Caco-2 (cell line): ENCODE results near the gene RXRA. TPM values are rescaled to one million over a fixed set of nuclear protein-coding genes. Genes with fewer than 3 reads are reported as not detected.

Source experiments
- BruUV-seq: library from RNA; stranded (reverse); fragments of 400-500 nt; replicated peaks from 2 replicates; lab custom pipeline; 2021; lab: Mats Ljungman, UMichigan
- CTCF ChIA-PET: fragments of 300-600 bp; sonication (Branson Sonifier 250); formaldehyde crosslinking; loops from one replicate; lab custom pipeline; 2022; ENCODE audit warnings: antibody characterized with exemption; lab: Charles Lee
- POLR2A ChIA-PET: fragments of 300-600 bp; sonication (Branson Sonifier 250); formaldehyde crosslinking; loops from one replicate; lab custom pipeline; 2022; ENCODE audit warnings: antibody characterized with exemption; lab: Charles Lee
- DNase-seq, 2 experiments: peaks; one replicate each; pipeline versions ENCODE4 v3.0.0 to v3.0.0-alpha.2; 2020 to 2022
- H3K27me3 ChIP-seq: replicated peaks from 2 replicates; pipeline ENCODE4 v1.6.0; 2011; ENCODE audit warnings: low read length; ENCODE audit not compliant: control insufficient read depth, insufficient read depth
- H3K36me3 ChIP-seq: 2 replicates; pipeline ENCODE4 v1.5.1; 2011; ENCODE audit warnings: low read length; ENCODE audit not compliant: control insufficient read depth, insufficient read depth
- H3K4me1 ChIP-seq: fragments of 250-450 bp; sonication (Bioruptor Pico); 2 replicates; pipeline ENCODE4 v1.5.1; 2020; ENCODE audit warnings: mild to moderate bottlenecking
- H3K4me3 ChIP-seq: 2 replicates; pipeline ENCODE4 v1.5.1; 2011; ENCODE audit warnings: low read depth, mild to moderate bottlenecking, control low read depth, low read length
- H3K9me3 ChIP-seq: fragments of 250-450 bp; sonication (Bioruptor Pico); 2 replicates; pipeline ENCODE4 v1.5.1; 2020; ENCODE audit warnings: mild to moderate bottlenecking, moderate library complexity
- H3K27ac Mint-ChIP-seq: one replicate; pipeline ENCODE4 v1.8.0; 2022; ENCODE audit warnings: mixed read lengths; ENCODE audit not compliant: unreplicated experiment
- H3K27me3 Mint-ChIP-seq: one replicate; pipeline ENCODE4 v1.8.0; 2022; ENCODE audit warnings: mixed read lengths; ENCODE audit not compliant: insufficient read depth, unreplicated experiment
- H3K36me3 Mint-ChIP-seq: one replicate; pipeline ENCODE4 v1.8.0; 2022; ENCODE audit warnings: mild to moderate bottlenecking, mixed read lengths; ENCODE audit not compliant: insufficient read depth, unreplicated experiment
- H3K4me1 Mint-ChIP-seq: one replicate; pipeline ENCODE4 v1.8.0; 2022; ENCODE audit warnings: low read depth, mixed read lengths; ENCODE audit not compliant: unreplicated experiment
- H3K4me3 Mint-ChIP-seq: one replicate; pipeline ENCODE4 v1.8.0; 2022; ENCODE audit warnings: mild to moderate bottlenecking, moderate library complexity, mixed read lengths; ENCODE audit not compliant: unreplicated experiment
- H3K9me3 Mint-ChIP-seq: one replicate; pipeline ENCODE4 v1.8.0; 2022; ENCODE audit warnings: mixed read lengths; ENCODE audit not compliant: unreplicated experiment
- intact Hi-C: fragments of 100-400 bp; cut with micrococcal nuclease; formaldehyde crosslinking; loops from one replicate; pipeline ENCODE4 v1.10.0; 2022; ENCODE audit not compliant: unreplicated experiment
- total RNA-seq: library from RNA; stranded (reverse); gene quantifications from 2 replicates; pipeline ENCODE4 v1.2.3, GENCODE V29; 2022
- TF ChIP-seq, protein P1 (sequence below), 2 experiments: fragments of 200-600 bp in 1 of 2; IDR thresholded peaks; 1 replicate in 1 of 2; 2 replicates in 1 of 2; pipeline versions ENCODE4 v1.5.1 to v1.8.0; 2011 to 2022; ENCODE audit warnings: antibody characterized with exemption in 1 of 2, control low read depth in 1 of 2, inconsistent platforms in 1 of 2, low read depth in 1 of 2, low read length in 1 of 2, mild to moderate bottlenecking in 1 of 2, moderate library complexity in 1 of 2; ENCODE audit not compliant: insufficient read depth in 1 of 2, severe bottlenecking in 1 of 2, unreplicated experiment in 1 of 2

The RXRA gene
- total RNA-seq, 1 experiment from 2014 or later = 69.1 TPM

DNA sequence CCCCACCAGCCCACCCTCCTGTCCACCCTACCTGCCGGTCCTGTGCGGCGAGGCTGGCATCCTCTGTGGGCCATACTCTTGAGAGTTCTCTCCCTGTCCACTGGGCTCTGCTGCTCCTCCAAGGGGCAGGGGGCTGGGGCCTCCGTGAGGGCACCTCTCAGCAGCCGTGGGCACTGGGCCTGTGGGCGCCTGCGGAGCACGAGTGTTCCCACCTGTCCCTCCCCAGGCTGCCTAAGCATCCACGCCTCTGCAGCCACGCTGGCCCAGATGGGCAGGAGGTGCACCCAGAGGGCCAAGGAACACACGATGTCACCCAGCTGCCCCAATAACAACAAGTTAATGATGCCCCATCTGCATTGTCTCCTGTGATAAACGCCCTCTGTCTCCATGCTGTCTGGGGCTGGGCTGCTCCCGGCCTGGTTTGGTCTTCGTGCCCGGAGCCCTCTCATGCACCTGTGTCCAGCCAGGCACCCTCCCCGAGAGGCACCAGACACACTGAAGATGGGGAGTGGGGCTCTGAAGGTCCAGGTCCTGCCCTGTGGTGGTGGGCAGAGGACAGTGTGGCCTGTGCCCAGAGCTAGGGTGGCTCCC, 114.5 kb downstream of the RXRA start:
- no peaks in the 10 kb centered on the region for H3K9me3 Mint-ChIP-seq
- no peak overlapping the region for H3K27ac Mint-ChIP-seq

DNA sequence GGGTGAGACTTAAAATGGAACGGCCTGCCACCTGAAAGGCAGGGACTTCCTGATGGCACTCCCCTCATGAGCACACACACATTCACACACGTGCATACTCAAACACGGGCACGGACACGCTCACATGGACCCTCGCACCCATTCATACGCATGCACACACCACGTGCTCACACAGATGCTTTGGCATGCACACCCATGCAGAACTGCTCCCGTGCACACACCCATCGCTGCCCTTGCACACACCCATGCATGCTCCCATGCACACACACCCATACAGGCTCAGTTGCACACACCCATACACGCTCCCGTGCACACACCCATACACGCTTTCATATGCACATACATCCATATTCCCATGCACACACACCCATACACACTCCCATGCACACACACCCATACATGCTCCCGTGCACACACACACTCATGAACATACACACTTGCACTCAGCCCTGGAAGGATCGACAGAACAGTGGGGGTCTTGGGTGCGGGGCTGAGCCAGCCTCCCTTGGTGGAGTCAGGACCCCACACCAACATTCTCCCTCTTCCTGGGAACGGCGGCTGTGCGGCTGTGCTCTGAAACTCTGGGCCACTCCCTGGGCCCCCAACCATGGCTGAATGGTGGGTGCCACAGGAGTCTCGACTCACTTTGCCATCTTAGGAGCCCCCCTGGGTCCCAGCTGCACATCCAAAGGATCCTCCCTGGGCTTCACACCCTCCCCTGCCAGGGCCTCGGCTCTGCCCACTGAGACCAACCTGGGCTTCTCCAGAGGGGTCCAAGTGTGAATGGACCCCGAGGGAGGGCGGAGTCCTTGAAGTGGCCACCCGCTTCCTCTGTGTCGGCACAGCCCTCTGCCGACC, 115.2 kb downstream of the RXRA start:
- Mint-ChIP-seq H3K4me3 (no peak overlapping the region), H3K27me3 (no peaks in the 10 kb centered on the region), H3K4me1 (no peaks in the 10 kb centered on the region), H3K36me3 (peaks cover 60% of the 10 kb centered on the region), H3K27ac (no peak overlapping the region), H3K9me3 (no peaks in the 10 kb centered on the region)
- no peak for DNase-seq
- 0 out of 2 replicates have a peak, but pooled peaks cover 2% of the 10 kb centered on the region for H3K4me1 ChIP-seq
- TF ChIP-seq, protein P1, sequence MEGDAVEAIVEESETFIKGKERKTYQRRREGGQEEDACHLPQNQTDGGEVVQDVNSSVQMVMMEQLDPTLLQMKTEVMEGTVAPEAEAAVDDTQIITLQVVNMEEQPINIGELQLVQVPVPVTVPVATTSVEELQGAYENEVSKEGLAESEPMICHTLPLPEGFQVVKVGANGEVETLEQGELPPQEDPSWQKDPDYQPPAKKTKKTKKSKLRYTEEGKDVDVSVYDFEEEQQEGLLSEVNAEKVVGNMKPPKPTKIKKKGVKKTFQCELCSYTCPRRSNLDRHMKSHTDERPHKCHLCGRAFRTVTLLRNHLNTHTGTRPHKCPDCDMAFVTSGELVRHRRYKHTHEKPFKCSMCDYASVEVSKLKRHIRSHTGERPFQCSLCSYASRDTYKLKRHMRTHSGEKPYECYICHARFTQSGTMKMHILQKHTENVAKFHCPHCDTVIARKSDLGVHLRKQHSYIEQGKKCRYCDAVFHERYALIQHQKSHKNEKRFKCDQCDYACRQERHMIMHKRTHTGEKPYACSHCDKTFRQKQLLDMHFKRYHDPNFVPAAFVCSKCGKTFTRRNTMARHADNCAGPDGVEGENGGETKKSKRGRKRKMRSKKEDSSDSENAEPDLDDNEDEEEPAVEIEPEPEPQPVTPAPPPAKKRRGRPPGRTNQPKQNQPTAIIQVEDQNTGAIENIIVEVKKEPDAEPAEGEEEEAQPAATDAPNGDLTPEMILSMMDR (IDR thresholded peaks at IDR 0.05; ENCODE audit: insufficient read depth in 1 of 2, low read depth in 1 of 2, low read length in 1 of 2, severe bottlenecking in 1 of 2, unreplicated experiment in 1 of 2) = no peak
- H3K4me3 ChIP-seq = no peak overlapping the region
- no TSS peak for BruUV-seq
- POLR2A ChIA-PET = no interaction called here
- H3K9me3 ChIP-seq = no peaks in the 10 kb centered on the region
- CTCF ChIA-PET = interaction anchor here (1.0 to 2.2 kb wide), 2 partner anchors 223 to 271 kb away, joined by 3 to 46 read pairs; no protein-coding TSS in a partner anchor
- H3K27me3 ChIP-seq = no peaks in the 10 kb centered on the region
- H3K36me3 ChIP-seq = peaks cover under 1% of the 10 kb centered on the region
- intact Hi-C loops = loop anchor here (5.0 kb wide), 2 partner anchors 114 to 224 kb away; partner anchors contain the start of gene RXRA

More for the DNA sequence above, 114.5 kb downstream of the RXRA start:
- Histone ChIP-seq H3K9me3 (no peaks in the 10 kb centered on the region), H3K4me1 (0 out of 2 replicates have a peak, but pooled peaks cover 2% of the 10 kb centered on the region), H3K4me3 (no peak overlapping the region), H3K36me3 (peaks cover 3% of the 10 kb centered on the region), H3K27me3 (no peaks in the 10 kb centered on the region)
- Mint-ChIP-seq H3K27me3 (no peaks in the 10 kb centered on the region), H3K36me3 (peaks cover 67% of the 10 kb centered on the region), H3K4me3 (no peak overlapping the region), H3K4me1 (no peaks in the 10 kb centered on the region)
- intact Hi-C loops = loop anchor here (5.0 kb wide), 2 partner anchors 113 to 223 kb away; partner anchors contain the start of gene RXRA
- ChIA-PET POLR2A (no interaction called here), CTCF (no interaction called here)
- TF ChIP-seq, protein P1 (IDR thresholded peaks at IDR 0.05; ENCODE audit: insufficient read depth in 1 of 2, low read depth in 1 of 2, low read length in 1 of 2, severe bottlenecking in 1 of 2, unreplicated experiment in 1 of 2) = no peak
- DNase-seq = no peak
- no TSS peak for BruUV-seq

DNA sequence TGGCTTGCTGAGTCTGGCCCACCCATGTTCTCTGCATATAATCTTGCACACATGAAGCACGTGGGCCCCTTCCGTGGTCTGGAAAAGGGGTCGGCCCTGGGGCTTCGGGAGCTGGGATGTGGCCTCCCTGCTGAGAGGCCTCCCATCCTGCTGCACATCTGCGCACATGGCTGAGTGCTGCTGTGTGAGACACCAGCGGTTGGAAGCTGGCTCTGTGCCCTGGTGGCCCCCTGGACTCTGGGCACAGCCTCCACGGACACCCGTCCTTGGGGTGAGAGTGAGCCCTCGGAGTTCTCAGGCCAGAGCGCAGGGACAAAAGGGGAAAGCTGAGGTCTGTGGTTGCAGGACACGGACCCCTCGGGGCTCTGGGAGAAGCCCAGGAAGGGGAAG, 115.8 kb downstream of the RXRA start:
- TF ChIP-seq, protein P1 (IDR thresholded peaks at IDR 0.05; ENCODE audit: insufficient read depth in 1 of 2, low read depth in 1 of 2, low read length in 1 of 2, severe bottlenecking in 1 of 2, unreplicated experiment in 1 of 2) = no peak
- Histone ChIP-seq H3K27me3 (no peaks in the 10 kb centered on the region), H3K4me3 (no peak overlapping the region), H3K36me3 (no peaks in the 10 kb centered on the region), H3K9me3 (no peaks in the 10 kb centered on the region), H3K4me1 (0 out of 2 replicates have a peak, but pooled peaks cover 2% of the 10 kb centered on the region)
- intact Hi-C loops = loop anchor here (5.0 kb wide), 2 partner anchors 115 to 225 kb away; partner anchors contain the start of gene RXRA
- no peak for DNase-seq
- BruUV-seq = no TSS peak
- Mint-ChIP-seq H3K4me3 (no peak overlapping the region), H3K27me3 (no peaks in the 10 kb centered on the region), H3K9me3 (no peaks in the 10 kb centered on the region), H3K36me3 (peaks cover 54% of the 10 kb centered on the region), H3K27ac (no peak overlapping the region), H3K4me1 (no peaks in the 10 kb centered on the region)
- ChIA-PET POLR2A (no interaction called here), CTCF (interaction anchor here (0.7 to 2.2 kb wide), 7 partner anchors 11 to 272 kb away, joined by 3 to 46 read pairs (median 4); no protein-coding TSS in a partner anchor)
